ENCODE measurements around the gene NUDT16L1.

GRCh38 chr16:4696172-4696904 lies 3.0 kb downstream of the NUDT16L1 start:
- TF ChIP-seq CTCF (conservative IDR thresholded peaks at IDR 0.05; ENCODE audit: low read length): no peak
- no peak for TF ChIP-seq EZH2phosphoT487 (IDR thresholded peaks at IDR 0.05; ENCODE audit: borderline replicate concordance, low read depth, low read length)
